Pancreas (tissue), 10 donors: ENCODE results near the gene TNFRSF12A. TPM values are rescaled to one million over a fixed set of nuclear protein-coding genes. Genes with fewer than 3 reads are reported as not detected.

Experiments used
- ATAC-seq, 4 donors: fragments of 200-7000 bp; cut with Tn5 transposase; one replicate each; pipeline versions ENCODE4 v1.8.0 to v1.9.1; 2020; ENCODE audit warnings: mild to moderate bottlenecking in 4 of 4, moderate library complexity in 4 of 4
- DNase-seq, 6 donors: peaks; one replicate each; pipeline ENCODE4 v3.0.0-alpha.2; 2020
- FAIRE-seq: peaks from 2 replicates; lab custom pipeline; 2012; peaks lifted over from hg19 to GRCh38; lab: Jason Lieb, UNC
- H3K27ac ChIP-seq, 4 donors: fragments of 200-600 bp; sonication (generic); 1 replicate in 3 of 4; 2 replicates in 1 of 4; pipeline versions ENCODE4 v1.5.0 to v1.8.0; 2020
- H3K27me3 ChIP-seq, 4 donors: fragments of 200-600 bp; one replicate each; pipeline ENCODE4 v1.8.0; 2021
- H3K36me3 ChIP-seq, 3 donors: fragments of 200-600 bp; sonication (generic) in 1 of 3; one replicate each; pipeline versions ENCODE4 v1.5.0 to v1.8.0; 2020 to 2021
- H3K4me1 ChIP-seq, 3 donors: fragments of 200-600 bp; one replicate each; pipeline ENCODE4 v1.8.0; 2021
- H3K4me3 ChIP-seq, 4 donors: fragments of 200-600 bp; sonication (generic) in 2 of 4; one replicate each; pipeline versions ENCODE4 v1.5.0 to v1.8.0; 2020 to 2021
- H3K9me3 ChIP-seq, 4 donors: fragments of 200-600 bp; one replicate each; pipeline ENCODE4 v1.8.0; 2021
- CTCF ChIP-seq, 4 donors: fragments of 200-600 bp; sonication (generic) in 3 of 4; IDR thresholded peaks; one replicate each; pipeline versions ENCODE4 v1.5.0 to v1.8.0; 2021; ENCODE audit warnings: antibody characterized with exemption in 4 of 4
- WGBS, 2 donors: extraction: QIAGEN DNeasy Blood & Tissue Kit; methylation state at CpG; one replicate each; pipeline ENCODE4 v1.1.7; 2013; 5-methylcytosine and 5-hydroxymethylcytosine counted together
- intact Hi-C, 3 donors: fragments of 100-400 bp; cut with DNase I; formaldehyde crosslinking; loops; one replicate each; pipeline versions ENCODE4 v1.11.1 to v1.14.2; 2022
- polyA plus RNA-seq, 2 donors: library from polyadenylated mRNA; stranded (reverse); fragments of 200-250 nt; gene quantifications; one replicate each; pipeline ENCODE4 v1.2.3, GENCODE V29; 2013
- total RNA-seq, 6 donors: library from RNA; stranded (reverse); fragmentation: NEBNext Ultra II Directional in 4 of 6; extraction: Animal tissue kit (Norgen Biotek cat#: 25700) in 4 of 6; gene quantifications; one replicate each; pipeline versions ENCODE4 v1.2.1 to v1.2.4, GENCODE V29; 2021 to 2023
- donor health status: healthy with polysubstance abuse.
- donor health status: DM: no; HTN: no; CAD: no; lungs with moderate emphysema.
- donor health status: DM: no; HTN: no; CAD: no.
- donor health status: control.
- donor health status: control.
- donor health status: Bipolar disorder and iron deficiency.
- donor health status: DM: yes; HTN: yes; CAD: no.
- donor health status: DM: no; HTN: no; CAD: no.
- donor health status: DM: no; HTN: no; CAD: no.
- donor health status: DM: yes; HTN: yes; CAD: no.

TNFRSF12A gene
- total and polyA plus RNA-seq, 8 donors, result 26.8 to 185 (median 77.4) TPM

GRCh38 chr16:3014971-3015370 lies 5.2 kb upstream of the TNFRSF12A start:
- intact Hi-C loops, result no loop called here
- Histone ChIP-seq H3K4me3 (no peak overlapping the region), H3K36me3 (no peaks in the 10 kb centered on the region), H3K4me1 (peaks cover 9 to 20% (median 16%) of the 10 kb centered on the region in 3 donors), H3K27me3 (no peaks in the 10 kb centered on the region), H3K9me3 (no peaks in the 10 kb centered on the region), H3K27ac (no peak overlapping the region)
- DNase-seq (no peak), ATAC-seq (no peak), FAIRE-seq (no peak)
- TF ChIP-seq CTCF (IDR thresholded peaks at IDR 0.05), result no peak
- WGBS, 2 donors, result 87 to 95% methylated on average over 6 of the region's 6 CpGs

GRCh38 chr16:3015865-3016521 lies 4.2 kb upstream of the TNFRSF12A start:
- intact Hi-C loops, result no loop called here
- H3K27me3 ChIP-seq, result no peaks in the 10 kb centered on the region
- WGBS, 2 donors, result 86 to 90% methylated on average over 13 of the region's 13 CpGs
- peaks cover 6 to 14% (median 9%) of the 10 kb centered on the region in 3 donors for H3K4me1 ChIP-seq
- ATAC-seq (no peak), FAIRE-seq (no peak), DNase-seq (no peak)
- H3K27ac ChIP-seq, result no peak overlapping the region
- H3K4me3 ChIP-seq, result no peak overlapping the region
- no peaks in the 10 kb centered on the region for H3K9me3 ChIP-seq
- TF ChIP-seq CTCF (IDR thresholded peaks at IDR 0.05), result no peak
- no peaks in the 10 kb centered on the region for H3K36me3 ChIP-seq

- 89 to 97% methylated on average over 20 of the region's 20 CpGs for WGBS, 2 donors
- FAIRE-seq, result no peak
- no peak for ATAC-seq
- peaks cover 6 to 18% (median 14%) of the 10 kb centered on the region in 3 donors for H3K4me1 ChIP-seq
- H3K27ac ChIP-seq, result no peak overlapping the region
- DNase-seq, result peak in 2 of 6 donors; percentile 31 to 79
- H3K36me3 ChIP-seq, result peaks cover 0 to 3% (median 0%) of the 10 kb centered on the region in 3 donors
- no peak for TF ChIP-seq CTCF (IDR thresholded peaks at IDR 0.05)
- no peaks in the 10 kb centered on the region for H3K9me3 ChIP-seq
- H3K4me3 ChIP-seq, result no peak overlapping the region
- H3K27me3 ChIP-seq, result no peaks in the 10 kb centered on the region
- intact Hi-C loops, result no loop called here
Observed at GRCh38 chr16:3017344-3017743, 2.8 kb upstream of the TNFRSF12A start.

- Histone ChIP-seq H3K4me1 (peaks cover 12 to 24% (median 20%) of the 10 kb centered on the region in 3 donors), H3K27ac (no peak within 1 kb of the TSS), H3K27me3 (no peaks in the 10 kb centered on the region), H3K9me3 (no peaks in the 10 kb centered on the region), H3K36me3 (peaks cover 0 to 3% (median 0%) of the 10 kb centered on the region in 3 donors), H3K4me3 (no peak within 1 kb of the TSS)
- no peak for ATAC-seq
- FAIRE-seq, result no peak
- intact Hi-C loops, result no loop called here
- DNase-seq, result peak in 4 of 6 donors; percentile 57 to 84 (median 80)
- WGBS, 2 donors, result 14 to 19% methylated on average over 42 to 51 of the region's 52 CpGs
- TF ChIP-seq CTCF (IDR thresholded peaks at IDR 0.05), result no peak
Observed at GRCh38 chr16:3017794-3018506, 2.2 kb upstream of the TNFRSF12A start, which contains the start of gene CLDN6. CLDN6 (minus strand) TSS chr16:3018183; CDS start chr16:3016021, 2,162 bp downstream.
